Gastrocnemius medialis (tissue), 4 donors: ENCODE results near the gene NMS.

Source experiments
- CTCF ChIP-seq, 5 experiments: fragments of 450-650 bp in 3 of 5; fragments of 200-600 bp in 2 of 5; sonication (generic) in 2 of 5; IDR thresholded peaks in 4 of 5; conservative IDR thresholded peaks in 1 of 5; 1 replicate in 4 of 5; 2 replicates in 1 of 5; pipeline ENCODE4 v1.5.1; 2016 to 2019; ENCODE audit warnings: antibody characterized with exemption in 5 of 5, mild to moderate bottlenecking in 3 of 5, moderate library complexity in 3 of 5
- POLR2A ChIP-seq, 2 donors: fragments of 450-650 bp; IDR thresholded peaks; one replicate each; pipeline ENCODE4 v1.6.1; 2017; ENCODE audit warnings: antibody characterized with exemption in 2 of 2, mild to moderate bottlenecking in 2 of 2, moderate library complexity in 2 of 2

GRCh38 chr2:100451734-100452133 is 18.5 kb upstream of the NMS start:
- TF ChIP-seq CTCF (IDR thresholded peaks at IDR 0.05 in 4 of 5, conservative IDR thresholded peaks at IDR 0.05 in 1 of 5), result no peak
- no peak for TF ChIP-seq POLR2A (IDR thresholded peaks at IDR 0.05)
